KG1 (cell line): Measurements from ENCODE around the gene SEC14L6.
"Not testable (repeated sequence)": the region's sequence is repeated elsewhere in the genome, so short reads cannot be mapped to it uniquely, and the experiment has no call there.

Source experiments
- DNase-seq: peaks from one replicate; lab custom pipeline; 2025; lab: John Stamatoyannopoulos, UW

The SEC14L6 gene

GRCh38 chr22:30566125-30566524, 19.6 kb upstream of the SEC14L6 start:
- DNase-seq = no peak

DNA sequence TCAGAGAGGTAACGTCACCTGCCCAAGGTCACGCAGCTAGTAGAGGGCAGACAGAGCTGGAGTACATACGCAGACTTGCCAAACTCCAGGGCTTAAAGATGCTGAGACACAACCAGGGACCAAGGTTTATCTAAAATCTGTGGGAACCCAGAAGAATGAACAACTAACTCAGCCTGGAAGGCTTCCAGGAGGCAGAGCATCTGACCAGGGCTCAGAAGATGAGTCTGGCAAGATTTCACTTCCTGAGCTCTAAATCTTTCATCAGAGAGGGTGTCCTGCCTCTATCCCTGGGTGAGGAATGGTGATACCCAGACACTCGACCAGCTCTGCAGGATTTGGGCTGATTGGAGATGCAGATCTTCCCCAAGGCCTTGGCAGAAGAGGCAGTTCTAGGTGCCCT, 18.8 kb upstream of the SEC14L6 start:
- no peak for DNase-seq

DNA sequence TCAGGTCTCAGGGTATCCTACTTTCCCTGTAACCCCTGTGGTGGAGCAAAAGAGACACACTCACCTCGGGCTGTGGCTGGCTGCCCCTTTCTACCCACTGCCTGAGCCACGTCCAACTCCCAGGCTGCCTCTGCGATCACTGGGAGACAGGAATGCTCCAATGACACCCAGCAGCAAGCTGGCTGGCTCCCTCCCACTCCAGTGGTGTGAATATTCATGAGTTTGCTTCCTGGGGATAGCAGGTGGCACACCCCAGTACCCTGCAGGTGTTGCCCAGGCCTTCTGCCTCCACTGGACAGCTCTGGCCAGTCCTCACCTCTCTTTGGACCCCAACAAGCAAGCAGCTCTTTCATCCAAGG, 18.2 kb upstream of the SEC14L6 start:
- no peak for DNase-seq

GRCh38 chr22:30564045-30564760, 17.7 kb upstream of the SEC14L6 start:
- no peak for DNase-seq

GRCh38 chr22:30562366-30562765, 15.8 kb upstream of the SEC14L6 start:
- no peak for DNase-seq

DNA sequence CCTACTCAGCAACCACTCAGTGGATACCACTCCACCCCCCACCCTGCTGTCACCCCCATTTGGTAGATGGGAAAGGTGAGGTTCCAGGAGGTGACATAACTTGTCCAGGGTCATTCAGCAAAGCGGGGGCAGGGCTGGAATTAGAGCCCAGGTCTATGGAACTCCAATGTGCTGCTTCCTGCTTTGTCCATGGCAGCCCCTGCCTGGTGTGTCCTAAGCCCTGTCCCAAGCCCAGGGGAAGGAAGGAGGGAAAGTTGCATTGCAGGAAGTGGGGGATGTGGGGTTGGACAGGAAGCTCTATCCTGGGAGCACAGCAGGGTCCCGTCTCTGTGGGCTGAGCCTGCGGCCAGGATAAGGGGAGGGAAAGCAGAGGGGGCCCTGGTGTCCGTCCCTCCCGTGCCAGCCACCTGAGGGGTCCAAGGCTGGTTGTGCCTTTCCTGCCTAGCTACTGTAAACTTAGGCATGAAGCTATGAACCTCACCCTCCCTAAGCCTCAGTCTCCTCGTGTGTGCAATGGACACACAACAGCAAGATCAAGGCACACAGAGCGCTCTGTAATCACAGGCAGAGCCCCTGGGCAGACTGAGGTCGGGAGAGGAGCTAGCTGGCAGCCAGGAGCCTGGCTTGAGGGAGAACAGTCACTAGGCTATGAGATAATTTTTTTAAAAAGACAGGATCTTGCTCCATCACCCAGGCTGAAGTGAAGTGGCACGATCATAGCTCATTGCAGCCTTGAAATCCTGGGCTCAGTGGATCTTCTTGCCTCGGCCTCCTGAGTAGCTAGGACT, 15.1 kb upstream of the SEC14L6 start:
- DNase-seq = no peak

- DNase-seq = not testable (repeated sequence)
These were observed 14.2 kb upstream of the SEC14L6 start for GRCh38 chr22:30560643-30561202.

GRCh38 chr22:30559889-30560288, 13.3 kb upstream of the SEC14L6 start:
- no peak for DNase-seq

DNA sequence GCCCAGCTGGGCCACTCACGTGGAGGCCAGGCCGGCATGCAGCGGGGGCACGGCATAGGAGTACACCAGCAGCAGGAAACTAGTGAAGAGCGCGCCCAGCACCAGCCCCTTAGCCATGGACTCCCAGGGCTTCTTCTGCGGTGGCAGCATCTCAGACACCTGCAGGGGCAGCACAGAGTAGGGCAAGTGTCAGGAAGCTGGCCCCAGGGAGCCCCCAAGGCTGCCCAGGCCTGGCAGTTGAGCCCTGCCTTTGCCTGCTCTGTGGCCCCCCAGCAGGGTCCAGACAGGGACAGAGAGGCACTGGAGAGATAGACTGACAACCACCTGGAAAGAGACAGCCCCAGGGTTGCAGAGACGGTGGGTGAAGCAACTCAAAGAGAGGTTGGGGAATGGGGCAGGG, 10.7 kb upstream of the SEC14L6 start:
- DNase-seq = no peak

DNA sequence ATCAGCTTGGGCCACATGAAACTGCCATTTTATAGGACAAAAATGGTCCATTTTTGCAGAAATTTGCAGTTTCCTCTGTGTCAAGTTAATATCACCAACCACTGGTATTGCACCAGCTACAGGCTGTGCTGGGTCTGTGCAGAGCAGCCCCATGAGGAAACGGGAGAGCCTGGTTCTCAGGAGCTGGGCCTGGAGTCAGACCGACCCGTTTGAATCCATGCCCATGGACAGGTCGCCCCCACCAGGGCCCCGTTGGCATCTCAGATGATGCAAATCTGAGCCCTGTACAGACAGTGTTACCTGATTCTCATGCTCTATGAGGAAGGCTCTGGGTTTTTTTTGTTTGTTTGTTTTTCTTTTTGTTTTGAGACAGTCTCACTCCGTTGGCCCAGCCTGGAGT, 9.8 kb upstream of the SEC14L6 start:
- no peak for DNase-seq

DNA sequence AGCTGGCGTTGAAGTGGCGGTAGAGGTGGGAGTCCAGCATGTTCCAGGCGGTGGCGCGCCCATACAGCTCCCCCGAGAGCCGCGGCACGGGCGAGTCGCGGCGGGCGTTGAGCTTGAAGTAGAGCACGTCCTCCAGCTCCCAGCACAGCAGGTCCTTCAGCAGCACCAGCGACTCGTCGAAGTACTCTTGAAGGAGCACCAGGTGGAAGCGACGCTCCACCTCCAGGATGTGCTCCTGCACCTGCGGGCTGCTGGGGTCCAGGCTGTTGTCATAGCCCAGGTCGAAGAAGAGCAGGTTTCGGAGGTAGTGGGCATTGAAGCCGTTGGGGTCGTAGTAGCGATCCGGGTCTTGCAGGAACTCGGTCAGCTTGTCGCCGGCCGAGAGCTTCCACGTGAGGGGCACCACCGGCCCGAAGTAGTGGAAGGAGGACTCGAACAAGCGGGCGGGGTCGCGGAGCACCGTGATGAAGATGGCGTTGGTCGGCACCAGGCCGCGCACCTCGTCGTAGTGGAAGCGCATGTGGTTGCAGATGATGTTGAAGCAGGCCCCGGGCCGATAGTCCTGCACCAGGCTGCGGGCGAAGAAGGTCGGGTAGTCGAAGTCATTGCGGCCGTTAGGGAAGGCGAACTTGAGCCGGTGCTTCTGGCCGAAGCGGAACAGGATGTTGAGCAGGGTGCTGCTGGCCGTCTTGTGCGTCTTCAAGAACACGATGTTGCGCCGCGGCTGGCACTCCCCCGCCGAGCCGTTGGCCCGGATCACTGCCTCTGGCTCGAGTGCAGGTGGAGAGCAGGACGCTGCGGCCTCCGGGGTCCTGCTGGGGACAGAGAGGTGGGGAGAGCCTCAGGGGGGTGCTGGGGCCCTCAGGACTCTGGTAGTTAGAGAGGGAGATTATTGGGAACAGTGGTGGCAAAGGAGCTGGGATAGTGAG, 9.0 kb upstream of the SEC14L6 start:
- DNase-seq = no peak

DNA sequence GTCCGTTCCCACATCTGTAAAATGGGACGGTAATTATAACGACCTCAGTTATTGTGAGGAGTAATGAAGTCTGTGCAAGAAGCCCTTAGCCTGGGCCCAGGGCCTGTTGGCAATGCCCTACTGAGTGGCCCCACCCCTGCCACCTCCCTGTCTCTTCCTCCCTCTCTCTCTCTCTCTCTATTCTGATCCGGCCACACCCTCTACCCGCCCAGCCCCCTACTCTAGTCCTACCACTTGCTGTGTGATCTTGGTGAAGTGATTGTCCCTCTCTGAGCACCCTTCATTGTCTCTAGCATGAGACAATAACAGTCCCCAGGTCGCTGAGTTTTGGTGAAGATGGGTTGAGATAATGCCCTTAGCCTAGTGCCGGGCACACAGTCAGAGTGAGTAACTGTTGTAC, 7.4 kb upstream of the SEC14L6 start:
- no peak for DNase-seq

GRCh38 chr22:30552719-30553118, 6.2 kb upstream of the SEC14L6 start:
- no peak for DNase-seq

GRCh38 chr22:30551813-30552212, 5.3 kb upstream of the SEC14L6 start:
- DNase-seq = not testable (repeated sequence)

GRCh38 chr22:30547188-30547587, 647 bp upstream of the SEC14L6 start:
- no peak for DNase-seq

GRCh38 chr22:30542811-30543188, 3.7 kb downstream of the SEC14L6 start:
- no peak for DNase-seq

- DNase-seq = no peak
These were observed 4.4 kb downstream of the SEC14L6 start for GRCh38 chr22:30541961-30542810.

- DNase-seq = not testable (repeated sequence)
These were observed 5.0 kb downstream of the SEC14L6 start for GRCh38 chr22:30541511-30541910.

DNA sequence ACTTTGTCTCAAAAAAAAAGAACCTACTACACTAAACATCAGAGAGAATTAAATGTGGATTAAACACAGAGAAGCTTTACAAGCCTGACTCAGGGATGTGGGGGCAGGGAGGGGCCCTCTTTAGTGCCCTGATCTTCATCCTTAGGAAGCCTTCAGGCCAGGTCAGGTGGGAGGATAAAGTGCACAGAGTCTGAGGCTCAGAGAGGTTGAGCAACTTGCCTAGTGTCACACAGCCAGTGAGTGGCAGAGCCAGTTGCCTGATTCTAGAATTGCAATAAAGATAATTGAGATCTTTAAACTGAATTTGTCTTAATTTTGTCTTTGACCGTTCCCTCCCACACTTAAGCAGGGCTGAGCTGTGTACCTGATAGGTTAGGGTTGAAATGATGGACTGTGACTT, 7.2 kb downstream of the SEC14L6 start:
- no peak for DNase-seq

GRCh38 chr22:30538280-30538679, 8.3 kb downstream of the SEC14L6 start:
- DNase-seq = no peak

DNA sequence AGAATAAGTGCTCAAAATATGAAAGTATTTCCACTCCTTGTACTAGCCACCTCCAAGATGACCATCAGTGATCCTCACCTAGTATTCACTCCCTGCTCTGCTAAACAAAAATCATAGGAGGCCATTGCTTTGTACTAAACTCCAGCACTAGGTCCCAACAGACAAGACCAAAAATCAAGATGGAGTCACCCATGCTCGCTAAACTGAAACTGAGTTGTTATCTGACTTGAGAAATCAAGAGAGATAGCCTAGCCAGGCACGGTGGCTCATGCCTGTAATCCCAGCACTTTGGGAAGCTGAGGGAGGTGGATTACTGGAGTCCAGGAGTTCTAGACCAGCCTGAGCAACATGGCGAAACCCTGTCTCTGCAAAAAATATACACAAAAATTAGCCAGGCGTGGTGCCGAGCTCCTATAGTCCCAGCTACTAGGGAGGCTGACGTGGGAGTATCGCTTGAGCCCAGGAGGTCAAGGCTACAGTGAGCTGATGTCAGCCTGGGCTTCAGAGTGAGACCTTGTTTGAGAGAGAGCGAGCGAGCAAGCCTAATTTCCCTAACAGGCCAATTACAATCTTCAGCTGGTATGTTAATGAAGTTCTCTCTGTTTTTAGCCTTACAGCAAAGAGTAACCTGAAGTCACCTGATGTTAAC, 9.3 kb downstream of the SEC14L6 start:
- no peak for DNase-seq
